Motor neuron (in vitro differentiated cells): ENCODE results near the gene SLC30A10. TPM values are rescaled to one million over a fixed set of nuclear protein-coding genes. Genes with fewer than 3 reads are reported as not detected.
"Not testable (repeated sequence)": the region's sequence is repeated elsewhere in the genome, so short reads cannot be mapped to it uniquely, and the experiment has no call there.

ENCODE experiments used
- ATAC-seq, 8 experiments: fragments of 200-7000 bp; cut with Tn5 transposase; replicated peaks in 6 of 8; 2 replicates each; pipeline ENCODE4 v1.8.0; 2021; ENCODE audit warnings: mild to moderate bottlenecking in 8 of 8, moderate library complexity in 8 of 8
- H3K27ac ChIP-seq, 2 donors: fragments of 250-450 bp; sonication (Bioruptor Pico); 2 replicates each; pipeline ENCODE4 v1.9.0; 2021; ENCODE audit warnings: antibody characterized with exemption in 2 of 2, mild to moderate bottlenecking in 2 of 2, moderate library complexity in 1 of 2
- H3K4me1 ChIP-seq, 2 donors: fragments of 250-450 bp; sonication (Bioruptor Pico); replicated peaks in 1 of 2; 2 replicates each; pipeline ENCODE4 v1.6.1; 2021; ENCODE audit warnings: antibody characterized with exemption in 2 of 2, mild to moderate bottlenecking in 2 of 2, moderate library complexity in 1 of 2
- H3K4me3 ChIP-seq, 5 donors: fragments of 250-450 bp; sonication (Bioruptor Pico); 2 replicates each; pipeline ENCODE4 v1.9.0; 2021; ENCODE audit warnings: antibody characterized with exemption in 5 of 5, mild to moderate bottlenecking in 5 of 5, moderate library complexity in 4 of 5
- WGBS, 10 experiments: fragments of 450-650 bp; shearing (Covaris generic); methylation state at CpG; one replicate each; pipeline ENCODE4 v1.0.0; 2022; 5-methylcytosine and 5-hydroxymethylcytosine counted together
- in situ Hi-C, 9 experiments: fragments of 400-800 bp; cut with MboI; loops; one replicate each; pipeline ENCODE4 v1.15.0; 2021; ENCODE audit warnings: low sequenced_read_pairs in 9 of 9, low pct_unique_long_range_greater_than_20kb in 2 of 9; ENCODE audit not compliant: unreplicated experiment in 9 of 9
- total RNA-seq, 8 experiments: library from RNA; unstranded; fragments of 300-600 nt; gene quantifications; 2 replicates each; pipeline versions ENCODE4 v1.2.3 to v1.2.4, GENCODE V29; 2022

SLC30A10 gene
- total RNA-seq, 8 experiments from 2014 or later: 0.46 to 7.4 (median 2.9) TPM; not detected in 2

- in situ Hi-C loops: no loop called here
- peak in 1 of 8 experiments; percentile 34 for ATAC-seq
- Histone ChIP-seq H3K27ac (no peak overlapping the region), H3K4me3 (no peak overlapping the region), H3K4me1 (no peaks in the 10 kb centered on the region)
- 0 to 88% (median 42%) methylated on average over 2 to 5 of the region's 5 CpGs; no CpG with 5 or more reads in 1 of the 10 experiments for WGBS, 10 experiments
Measured at GRCh38 chr1:219876798-219877209, 51.6 kb downstream of the SLC30A10 start.

GRCh38 chr1:219875860-219876259, 52.5 kb downstream of the SLC30A10 start:
- ATAC-seq: no peak
- 0 to 100% (median 86%) methylated on average over 1 to 3 of the region's 3 CpGs; no CpG with 5 or more reads in 1 of the 10 experiments for WGBS, 10 experiments
- in situ Hi-C loops: no loop called here
- Histone ChIP-seq H3K4me1 (no peaks in the 10 kb centered on the region), H3K27ac (no peak overlapping the region), H3K4me3 (no peak overlapping the region)

DNA sequence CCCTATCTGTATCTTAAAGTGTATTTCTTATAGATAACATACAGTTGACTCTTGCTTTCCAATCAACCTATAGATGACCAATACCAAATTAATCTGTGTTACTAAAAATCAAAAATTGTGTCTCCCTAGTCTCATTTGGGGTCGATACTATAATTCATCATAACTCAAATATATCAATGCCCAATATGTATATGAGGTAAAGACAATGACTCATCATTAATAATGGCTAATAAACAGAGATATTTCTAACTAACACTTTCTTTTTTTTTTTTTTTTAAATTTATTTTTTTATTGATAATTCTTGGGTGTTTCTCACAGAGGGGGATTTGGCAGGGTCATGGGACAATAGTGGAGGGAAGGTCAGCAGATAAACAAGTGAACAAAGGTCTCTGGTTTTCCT, 55.8 kb downstream of the SLC30A10 start:
- H3K4me1 ChIP-seq, in situ Hi-C loops, H3K27ac ChIP-seq, ATAC-seq, H3K4me3 ChIP-seq: not testable (repeated sequence)
- WGBS, 10 experiments: 0 to 100% (median 79%) methylated on average over 1 of the region's 1 CpG; no CpG with 5 or more reads in 3 of the 10 experiments

- H3K4me3 ChIP-seq: no peak overlapping the region
- WGBS, 10 experiments: 7 to 69% (median 37%) methylated on average over 1 to 3 of the region's 3 CpGs; no CpG with 5 or more reads in 1 of the 10 experiments
- H3K4me1 ChIP-seq: no peaks in the 10 kb centered on the region
- ATAC-seq: no peak
- in situ Hi-C loops: no loop called here
- no peak overlapping the region for H3K27ac ChIP-seq
Measured at GRCh38 chr1:219871427-219872057, 56.8 kb downstream of the SLC30A10 start.

DNA sequence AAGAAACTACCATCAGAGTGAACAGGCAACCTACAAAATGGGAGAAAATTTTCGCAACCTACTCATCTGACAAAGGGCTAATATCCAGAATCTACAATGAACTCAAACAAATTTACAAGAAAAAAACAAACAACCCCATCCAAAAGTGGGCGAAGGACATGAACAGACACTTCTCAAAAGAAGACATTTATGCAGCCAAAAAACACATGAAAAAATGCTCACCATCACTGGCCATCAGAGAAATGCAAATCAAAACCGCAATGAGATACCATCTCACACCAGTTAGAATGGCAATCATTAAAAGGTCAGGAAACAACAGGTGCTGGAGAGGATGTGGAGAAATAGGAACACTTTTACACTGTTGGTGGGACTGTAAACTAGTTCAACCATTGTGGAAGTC, 59.7 kb downstream of the SLC30A10 start:
- no CpG with 5 or more reads among the region's 3 CpGs for WGBS, 10 experiments
- ATAC-seq, H3K4me3 ChIP-seq, H3K27ac ChIP-seq, H3K4me1 ChIP-seq, in situ Hi-C loops: not testable (repeated sequence)

Other genes starting within 250 kb of the SLC30A10 start
- 100 to 1,000 TPM in 7 of 8 experiments, 10 to 100 TPM in 1; 96.8 to 369 (median 144) TPM for gene EPRS1, start 117.9 kb upstream of the SLC30A10 start, total RNA-seq
- 10 to 100 TPM; 17.9 to 31.0 (median 23.5) TPM for gene BPNT1, start 161.2 kb upstream of the SLC30A10 start, total RNA-seq
- gene IARS2, start 165.6 kb upstream of the SLC30A10 start, total RNA-seq: 10 to 100 TPM; 37.6 to 80.0 (median 48.1) TPM